ENCODE measurements around the gene C2CD4A. TPM values are rescaled to one million over a fixed set of nuclear protein-coding genes. Genes with fewer than 3 reads are reported as not detected.

Gene C2CD4A
- total RNA-seq, 1 donor from 2014 or later: 0.14 TPM

- Histone ChIP-seq H3K27me3 (no peaks in the 10 kb centered on the region), H3K4me1 (peaks cover 16% of the 10 kb centered on the region), H3K36me3 (no peaks in the 10 kb centered on the region), H3K9me3 (no peaks in the 10 kb centered on the region), H3K27ac (peak overlapping the region; percentile 64), H3K4me3 (peak overlapping the region; percentile 34)
- DNase-seq (no peak), ATAC-seq (peak; percentile 74)
- intact Hi-C loops (cut with DNase I): no loop called here
- TF ChIP-seq CTCF (IDR thresholded peaks at IDR 0.05): no peak
Measured at GRCh38 chr15:62119227-62119864, 52.6 kb downstream of the C2CD4A start.

- Histone ChIP-seq H3K27ac (peak overlapping the region; percentile 64), H3K4me3 (no peak overlapping the region), H3K36me3 (no peaks in the 10 kb centered on the region), H3K9me3 (no peaks in the 10 kb centered on the region), H3K27me3 (no peaks in the 10 kb centered on the region), H3K4me1 (peaks cover 21% of the 10 kb centered on the region)
- no peak for DNase-seq
- intact Hi-C loops (cut with DNase I): no loop called here
- TF ChIP-seq CTCF (IDR thresholded peaks at IDR 0.05): no peak
- no peak for ATAC-seq
Measured at GRCh38 chr15:62119874-62120273, 53.1 kb downstream of the C2CD4A start.

Other genes starting within 250 kb of the C2CD4A start
- 87.1 TPM for gene VPS13C, start 6.5 kb upstream of the C2CD4A start, total RNA-seq
- 3.5 TPM for gene C2CD4B, start 98.3 kb downstream of the C2CD4A start, total RNA-seq

Data from upper lobe of right lung (tissue), 1 donor.